GM12873 (cell line): ENCODE data around the gene KRTAP10-7.

Experiments used
- CTCF ChIP-seq: IDR thresholded peaks from 2 replicates; pipeline ENCODE4 v1.5.1; 2012; ENCODE audit warnings: low read depth, mild to moderate bottlenecking, moderate library complexity, low read length, control low read depth; ENCODE audit not compliant: insufficient read depth; ENCODE audit errors: missing control alignments

Gene KRTAP10-7

DNA sequence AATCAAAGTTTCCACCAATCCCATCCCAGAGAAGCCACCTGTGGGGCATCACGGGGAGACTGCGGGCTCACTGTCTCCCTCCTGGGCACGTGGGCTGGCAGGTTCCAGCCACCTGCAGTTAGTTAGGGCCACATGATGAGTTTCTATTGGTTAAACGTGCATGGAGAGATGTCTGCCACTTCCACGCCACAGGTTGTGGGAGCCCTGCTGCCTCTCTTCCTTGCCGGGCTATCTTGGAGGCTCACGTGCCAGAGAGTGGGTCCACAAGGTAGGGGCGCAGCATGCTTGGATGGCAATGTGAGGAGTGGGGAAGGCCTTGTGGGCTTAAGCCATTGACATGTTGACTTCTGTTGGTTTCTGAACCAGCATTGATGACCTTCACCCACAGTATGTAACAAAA is 3.5 kb downstream of the KRTAP10-7 start:
- TF ChIP-seq CTCF, result no peak

GRCh38 chr21:44606495-44606894 is 6.1 kb downstream of the KRTAP10-7 start:
- TF ChIP-seq CTCF, result no peak

GRCh38 chr21:44609193-44609592 is 8.8 kb downstream of the KRTAP10-7 start:
- TF ChIP-seq CTCF, result no peak

- no peak for TF ChIP-seq CTCF
These were observed 11.2 kb downstream of the KRTAP10-7 start for GRCh38 chr21:44611551-44611950.

DNA sequence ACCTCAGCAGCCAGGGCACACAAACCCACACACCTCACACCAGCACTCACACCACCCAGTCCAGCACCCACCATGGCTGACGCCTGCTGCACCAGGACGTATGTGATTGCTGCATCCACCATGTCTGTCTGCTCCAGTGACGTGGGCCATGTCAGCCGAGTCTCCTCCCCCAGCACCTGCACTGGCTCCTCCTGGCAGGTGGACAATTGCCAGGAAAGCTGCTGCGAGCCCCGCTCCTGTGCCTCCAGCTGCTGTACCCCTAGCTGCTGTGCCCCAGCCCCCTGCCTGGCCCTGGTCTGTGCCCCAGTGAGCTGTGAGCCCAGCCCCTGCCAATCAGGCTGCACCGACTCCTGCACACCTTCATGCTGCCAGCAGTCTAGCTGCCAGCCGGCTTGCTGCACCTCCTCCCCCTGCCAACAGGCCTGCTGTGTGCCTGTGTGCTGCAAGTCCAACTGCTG is 11.7 kb downstream of the KRTAP10-7 start, which contains the start of gene KRTAP10-8:
KRTAP10-8 (plus strand) TSS at position 51 of the 458 bp plus-strand sequence; CDS start at position 73, 22 bp downstream.
- TF ChIP-seq CTCF, result no peak

DNA sequence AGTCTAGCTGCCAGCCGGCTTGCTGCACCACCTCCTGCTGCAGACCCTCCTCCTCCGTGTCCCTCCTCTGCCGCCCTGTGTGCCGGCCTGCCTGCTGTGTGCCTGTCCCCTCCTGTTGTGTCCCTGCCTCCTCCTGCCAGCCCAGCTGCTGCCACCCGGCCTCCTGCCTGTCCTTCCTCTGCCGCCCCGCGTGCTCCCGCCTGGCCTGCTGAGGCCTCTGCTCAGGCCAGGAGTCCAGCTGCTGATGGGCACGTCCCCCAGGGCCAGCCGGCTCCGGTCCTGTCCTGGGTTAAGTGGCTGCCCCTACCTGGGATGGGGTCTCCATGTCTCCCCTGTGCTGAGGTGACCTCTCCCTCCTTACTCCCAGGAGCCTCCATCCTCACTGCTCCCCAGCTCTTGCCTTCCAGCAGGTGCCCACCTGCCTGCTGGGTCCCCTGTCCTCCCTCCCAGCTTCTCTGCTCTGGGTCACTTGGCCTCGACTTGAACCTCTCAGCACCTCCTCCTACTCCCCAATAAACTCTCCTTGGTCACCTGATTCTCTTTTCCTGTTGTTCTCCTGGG is 12.4 kb downstream of the KRTAP10-7 start:
- no peak for TF ChIP-seq CTCF

- no peak for TF ChIP-seq CTCF
These were observed 13.2 kb downstream of the KRTAP10-7 start for GRCh38 chr21:44613386-44614155.
